ENCODE measurements around the gene SEL1L3.

Gene SEL1L3

DNA sequence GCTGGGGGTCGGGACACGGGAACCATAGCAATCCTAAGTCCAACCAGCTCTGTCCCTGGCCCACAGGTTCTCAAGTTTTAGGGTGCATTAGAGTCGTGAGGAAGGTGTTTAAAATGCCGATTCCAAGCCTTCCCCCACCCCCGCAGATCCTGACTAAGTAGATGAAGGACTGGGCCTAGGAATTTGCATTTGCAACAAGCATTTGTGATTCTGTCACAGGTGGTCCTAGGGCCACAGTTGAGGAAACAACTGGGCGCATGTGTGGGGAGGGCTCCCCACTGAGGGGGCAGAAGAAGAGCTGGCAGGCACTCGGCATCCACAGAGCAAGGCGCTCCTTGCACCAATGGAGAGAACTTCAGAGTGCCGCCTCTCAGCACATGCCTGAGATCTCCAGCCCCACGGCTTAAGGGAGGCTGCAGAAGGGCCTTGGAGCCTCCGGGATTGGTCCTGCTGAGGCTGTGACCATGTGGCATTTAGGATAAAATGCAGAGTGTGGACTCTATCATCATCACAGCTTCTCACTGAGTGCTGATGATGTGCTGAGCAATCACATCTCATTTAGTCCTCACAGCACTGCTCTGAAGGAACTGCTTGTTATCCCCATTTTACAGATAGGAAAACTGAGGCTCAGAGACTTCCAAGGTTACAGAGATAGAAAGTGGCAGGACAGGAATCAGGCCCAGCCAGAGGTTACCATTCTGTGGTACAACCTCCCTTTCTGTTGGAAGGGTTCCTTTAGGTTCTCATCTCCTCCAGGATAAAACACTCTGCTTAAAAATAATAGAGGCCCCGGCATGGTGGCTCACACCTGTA lies 16.7 kb downstream of the SEL1L3 start:
- DNase-seq: no peak

- no peak for DNase-seq
These were observed 17.7 kb downstream of the SEL1L3 start for GRCh38 chr4:25844961-25845712.

DNA sequence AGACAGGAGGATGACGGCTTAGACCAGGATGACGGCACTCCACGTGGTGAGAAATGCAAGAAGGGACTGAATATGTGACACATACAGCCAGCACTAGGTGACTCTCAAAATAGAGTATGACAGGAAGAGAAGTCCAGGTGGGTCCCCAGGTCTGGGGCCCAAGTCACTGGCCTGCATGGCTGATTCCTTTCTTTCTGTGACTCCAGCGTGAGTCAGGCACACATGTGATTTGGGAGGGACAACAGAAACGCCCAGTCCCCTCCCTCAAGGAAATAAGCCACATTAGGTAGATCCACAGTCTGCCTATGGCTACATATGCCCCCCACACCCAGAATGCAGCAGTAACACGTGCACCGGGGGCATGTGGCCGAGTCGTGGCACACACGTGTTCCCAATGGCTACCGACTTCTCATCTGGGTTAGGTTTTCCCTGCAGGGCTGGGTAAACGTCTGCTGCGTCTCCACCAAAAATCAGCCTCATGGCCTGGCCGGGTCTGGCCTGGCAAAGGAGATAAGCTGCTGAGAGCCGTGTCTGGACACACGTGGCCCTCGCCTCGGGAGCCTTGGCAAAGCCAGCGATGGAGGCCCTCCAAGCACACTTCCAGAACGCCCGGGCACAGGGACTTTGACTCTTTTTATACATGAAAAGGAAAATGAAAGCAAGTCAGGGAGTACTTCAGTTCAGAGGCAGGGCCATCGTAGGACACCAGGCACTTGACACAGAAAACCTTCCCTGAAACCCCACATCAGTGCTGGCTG lies 19.3 kb downstream of the SEL1L3 start:
- DNase-seq: peak; percentile 41

GRCh38 chr4:25842229-25842845 lies 20.5 kb downstream of the SEL1L3 start:
- peak; percentile 25 for DNase-seq

- DNase-seq: no peak
These were observed 23.1 kb downstream of the SEL1L3 start for GRCh38 chr4:25839687-25840086.

GRCh38 chr4:25839233-25839632 lies 23.6 kb downstream of the SEL1L3 start:
- DNase-seq: no peak

DNA sequence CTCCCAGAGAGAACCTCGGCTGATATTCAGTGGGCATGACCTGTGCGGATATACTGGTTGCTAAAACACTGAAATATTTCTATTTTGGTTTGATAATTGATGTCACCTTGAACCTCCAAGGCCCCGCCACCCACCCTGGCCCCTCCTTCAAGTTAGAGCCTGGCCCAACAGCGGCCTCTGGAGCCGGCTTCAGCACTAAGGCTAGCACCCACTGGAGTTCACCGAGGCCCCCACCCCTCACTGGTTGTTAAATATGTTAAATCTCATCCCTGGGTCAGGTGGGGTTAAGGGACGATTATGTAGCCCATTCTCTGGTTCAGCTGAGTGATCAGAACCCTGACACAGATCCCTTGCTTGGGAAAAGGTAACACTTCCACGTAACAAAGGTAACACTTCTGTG lies 24.3 kb downstream of the SEL1L3 start:
- peak; percentile 56 for DNase-seq

GRCh38 chr4:25837107-25837506 lies 25.7 kb downstream of the SEL1L3 start:
- DNase-seq: peak; percentile 19

GRCh38 chr4:25835384-25835783 lies 27.4 kb downstream of the SEL1L3 start:
- no peak for DNase-seq

- peak; percentile 14 for DNase-seq
These were observed 28.2 kb downstream of the SEL1L3 start for GRCh38 chr4:25834411-25835107.

- DNase-seq: no peak
These were observed 32.2 kb downstream of the SEL1L3 start for GRCh38 chr4:25830548-25830947.

DNA sequence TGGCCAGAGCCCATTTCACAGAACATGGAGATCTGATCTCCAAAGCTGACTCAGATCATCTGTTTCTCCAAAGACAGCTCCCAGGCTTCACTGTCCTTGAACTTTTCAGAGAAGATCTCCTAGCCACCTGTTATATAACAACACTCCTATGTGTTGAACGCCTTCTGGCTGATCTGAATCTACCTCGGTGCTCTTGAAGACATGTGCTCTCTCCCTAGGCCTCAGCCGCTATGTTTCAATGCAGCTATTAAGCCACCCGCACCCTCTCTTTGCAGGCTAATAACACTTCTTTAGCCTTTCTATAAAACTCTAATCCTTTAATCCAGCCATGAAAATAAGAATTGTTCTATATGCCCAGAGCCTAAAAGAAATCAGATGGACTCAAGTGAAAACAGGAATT lies 34.9 kb downstream of the SEL1L3 start:
- no peak for DNase-seq

GRCh38 chr4:25827373-25827772 lies 35.4 kb downstream of the SEL1L3 start:
- no peak for DNase-seq

GRCh38 chr4:25826074-25826752 lies 36.6 kb downstream of the SEL1L3 start:
- DNase-seq: no peak

DNA sequence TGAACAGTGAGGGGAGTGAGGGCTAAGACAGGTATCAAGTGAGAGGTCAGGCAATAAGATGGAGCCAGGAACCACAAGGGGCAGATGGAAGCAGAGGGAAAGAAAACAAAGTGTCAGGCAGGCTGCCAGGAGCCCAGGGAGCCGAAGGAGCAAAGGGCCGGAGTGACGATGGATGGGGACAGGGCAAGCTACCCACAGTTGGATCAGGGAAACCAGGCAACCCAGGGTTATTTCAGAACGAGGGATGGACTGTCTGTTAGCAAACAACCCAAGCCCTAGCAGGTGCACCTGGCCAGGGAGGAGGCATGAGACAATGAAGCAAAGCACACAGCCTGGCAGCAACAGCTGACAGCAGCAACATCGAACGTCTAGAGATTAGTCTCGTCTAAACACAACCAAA lies 39.2 kb downstream of the SEL1L3 start:
- no peak for DNase-seq

DNA sequence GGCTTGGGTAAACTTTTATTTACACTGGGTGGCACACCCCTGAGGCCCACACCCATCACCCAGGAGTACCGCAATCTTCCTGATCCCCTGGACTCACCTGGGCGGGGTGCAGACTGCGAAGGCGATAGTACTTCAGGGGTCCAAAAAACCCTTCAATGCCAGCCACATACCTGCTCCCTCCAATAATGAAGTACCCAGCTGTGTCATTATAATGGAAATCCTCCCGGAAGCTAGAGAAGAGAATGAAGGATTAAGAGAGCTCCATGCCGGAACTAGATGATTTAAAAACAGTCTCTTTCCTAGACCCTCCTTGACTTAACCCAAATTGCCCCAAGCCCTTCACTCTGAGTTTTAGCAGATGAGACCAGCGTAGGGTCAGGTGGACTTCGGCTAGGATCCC lies 40.9 kb downstream of the SEL1L3 start:
- no peak for DNase-seq

DNA sequence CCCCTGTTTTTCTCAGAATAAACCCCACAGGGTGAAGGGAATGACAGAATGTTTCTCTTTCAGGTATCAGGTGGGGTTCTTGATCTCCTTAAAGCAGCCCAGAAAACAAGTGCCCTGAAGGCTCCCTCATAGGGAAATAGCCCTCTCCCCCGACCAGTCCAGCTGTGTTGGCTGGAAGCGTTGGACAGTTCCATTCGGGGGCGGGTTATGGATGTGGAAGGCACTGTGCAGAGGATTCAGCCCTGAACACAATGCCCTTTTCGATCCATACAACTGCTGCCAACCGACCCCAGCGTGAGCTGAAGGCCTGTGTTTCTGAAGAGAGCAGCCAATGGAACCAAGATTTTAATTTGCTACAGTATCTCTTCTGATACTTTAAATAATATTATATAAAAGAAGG lies 41.5 kb downstream of the SEL1L3 start:
- DNase-seq: no peak

- no peak for DNase-seq
These were observed 43.9 kb downstream of the SEL1L3 start for GRCh38 chr4:25818876-25819275.

DNA sequence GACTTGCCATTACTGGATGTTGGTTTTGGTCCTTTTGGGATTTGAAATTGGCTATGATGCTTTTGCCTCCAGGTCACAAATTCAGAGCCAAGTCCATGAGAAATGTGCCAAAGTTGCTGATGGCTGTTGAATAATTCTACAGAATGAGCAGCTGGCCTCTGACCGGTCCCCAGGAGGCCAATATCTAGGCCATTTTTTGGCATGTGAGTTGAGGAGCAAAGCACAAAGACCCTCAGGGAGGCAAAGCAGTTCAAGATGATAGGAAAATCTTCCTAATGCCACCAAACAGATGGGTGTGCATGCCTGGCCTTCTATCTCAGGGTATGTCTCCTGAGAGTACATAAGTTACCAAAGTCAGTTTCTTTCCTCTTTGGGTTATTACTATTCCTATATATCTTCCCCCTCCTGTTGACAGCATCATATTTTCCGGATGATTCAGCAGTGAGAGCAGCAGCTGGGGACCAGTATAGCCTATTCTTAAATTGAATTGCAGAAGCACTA lies 44.4 kb downstream of the SEL1L3 start:
- DNase-seq: no peak

- DNase-seq: no peak
These were observed 45.6 kb downstream of the SEL1L3 start for GRCh38 chr4:25817059-25817681.

DNA sequence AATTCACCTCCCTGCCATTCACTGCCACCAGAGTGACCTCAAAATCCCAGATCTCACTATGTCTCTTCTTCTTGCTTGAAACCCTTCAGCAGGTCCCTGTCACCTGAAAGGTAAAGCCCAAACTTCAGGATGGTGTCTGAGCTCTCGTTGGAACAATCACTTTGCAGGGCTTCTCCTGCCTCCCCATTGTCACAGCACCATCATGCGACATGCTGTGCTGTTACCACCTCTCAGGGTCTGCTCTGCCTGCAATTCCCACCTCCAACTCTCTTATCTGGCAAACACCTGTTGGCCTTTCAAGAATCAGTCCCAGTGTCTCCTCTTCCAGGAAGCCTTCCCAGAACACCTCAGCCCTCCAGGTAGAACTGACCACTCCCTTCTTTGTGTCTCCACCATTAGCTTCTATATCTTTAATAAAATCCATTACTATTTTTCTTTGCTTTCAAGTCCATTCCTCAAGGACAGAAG lies 46.2 kb downstream of the SEL1L3 start:
- no peak for DNase-seq
